Kidney epithelial cell (primary cell): ENCODE measurements around the gene ETV2. TPM values are rescaled to one million over a fixed set of nuclear protein-coding genes. Genes with fewer than 3 reads are reported as not detected.
A peak's percentile ranks its signal among the peaks of the same experiment; 100 is the strongest.

Source experiments
- DNase-seq: peaks from one replicate; pipeline ENCODE4 v3.0.0-alpha.2; 2010; ENCODE audit warnings: low read depth
- H3K27me3 ChIP-seq: 2 replicates; pipeline ENCODE4 v1.6.0; 2011; ENCODE audit warnings: low read length; ENCODE audit not compliant: control insufficient read depth, insufficient read depth
- H3K36me3 ChIP-seq: 2 replicates; pipeline ENCODE4 v1.5.1; 2011; ENCODE audit warnings: low read length; ENCODE audit not compliant: control insufficient read depth, insufficient read depth
- H3K4me3 ChIP-seq: 2 replicates; pipeline ENCODE4 v1.5.1; 2011; ENCODE audit warnings: low read depth, mild to moderate bottlenecking, control low read depth, low read length
- CTCF ChIP-seq: IDR thresholded peaks from 2 replicates; pipeline ENCODE4 v1.5.1; 2011; ENCODE audit warnings: mild to moderate bottlenecking, moderate library complexity, low read length, control low read depth, inconsistent platforms; ENCODE audit not compliant: insufficient read depth, poor library complexity, severe bottlenecking
- total RNA-seq: library from RNA; depleted of rRNA; stranded (reverse); fragments of >200 nt; gene quantifications from 2 replicates; pipeline ENCODE4 v1.2.3, GENCODE V29; 2015

The ETV2 gene
- total RNA-seq, 1 donor from 2014 or later: not detected

GRCh38 chr19:35669974-35670373, 28.4 kb downstream of the ETV2 start:
- H3K27me3 ChIP-seq: peaks cover 14% of the 10 kb centered on the region
- no peaks in the 10 kb centered on the region for H3K36me3 ChIP-seq
- DNase-seq: no peak
- no peak overlapping the region for H3K4me3 ChIP-seq
- TF ChIP-seq CTCF: no peak

GRCh38 chr19:35670686-35671085, 29.1 kb downstream of the ETV2 start:
- no peak for DNase-seq
- H3K4me3 ChIP-seq: no peak overlapping the region
- TF ChIP-seq CTCF: no peak
- peaks cover 14% of the 10 kb centered on the region for H3K27me3 ChIP-seq
- H3K36me3 ChIP-seq: no peaks in the 10 kb centered on the region

GRCh38 chr19:35671818-35672217, 30.3 kb downstream of the ETV2 start:
- no peak for TF ChIP-seq CTCF

GRCh38 chr19:35673121-35673804, 31.7 kb downstream of the ETV2 start:
- DNase-seq: peak; percentile 28
- H3K4me3 ChIP-seq: peak overlapping the region; percentile 23

More at GRCh38 chr19:35671818-35672217, 30.3 kb downstream of the ETV2 start:
- no peak overlapping the region for H3K4me3 ChIP-seq
- peaks cover 16% of the 10 kb centered on the region for H3K27me3 ChIP-seq
- no peaks in the 10 kb centered on the region for H3K36me3 ChIP-seq
- DNase-seq: no peak

GRCh38 chr19:35675589-35676140, 34.1 kb downstream of the ETV2 start:
- no peak for DNase-seq
- H3K4me3 ChIP-seq: no peak overlapping the region
- no peaks in the 10 kb centered on the region for H3K36me3 ChIP-seq
- no peak for TF ChIP-seq CTCF
- H3K27me3 ChIP-seq: peaks cover 12% of the 10 kb centered on the region

More at GRCh38 chr19:35673121-35673804, 31.7 kb downstream of the ETV2 start:
- no peak for TF ChIP-seq CTCF
- H3K36me3 ChIP-seq: no peaks in the 10 kb centered on the region
- peaks cover 19% of the 10 kb centered on the region for H3K27me3 ChIP-seq
